ENCODE data around the gene ADAMTS1. TPM values are rescaled to one million over a fixed set of nuclear protein-coding genes. Genes with fewer than 3 reads are reported as not detected.
A peak's percentile ranks its signal among the peaks of the same experiment; 100 is the strongest.

ADAMTS1 gene
- total RNA-seq, 4 donors from 2014 or later = 29.8 to 54.8 (median 44.3) TPM

- DNase-seq = no peak
- 8 to 12% methylated on average over 4 of the region's 4 CpGs for whole genome bisulfite sequencing, 2 donors (ENCODE audit: low coverage in 1 of 2)
Observed at GRCh38 chr21:26849428-26850115, 4.4 kb upstream of the ADAMTS1 start.

GRCh38 chr21:26847921-26848320 lies 2.7 kb upstream of the ADAMTS1 start:
- no peak overlapping the region for H3K27ac ChIP-seq
- H3K27me3 ChIP-seq = peaks cover 63% of the 10 kb centered on the region
- WGBS, 2 donors (ENCODE audit: low coverage in 1 of 2) = 49 to 67% methylated on average over 2 of the region's 2 CpGs
- no peak for DNase-seq
- intact Hi-C loops (cut with DNase I; ENCODE audit: low total_unique reads) = loop anchor here (2.0 kb wide), 1 partner anchor 855 kb away; no protein-coding TSS in a partner anchor
- peaks cover 0 to 50% (median 32%) of the 10 kb centered on the region in 4 donors for H3K4me1 ChIP-seq
- in situ Hi-C loops (cut with MboI; ENCODE audit: low pct_ligation_motif_present in 1 of 4, low pct_unique_long_range_greater_than_20kb in 1 of 4, low sequenced_read_pairs in 3 of 4) = loop anchor here in 2 of 4 donors (5.0 to 25.0 kb wide), 2 partner anchors 854 to 1214 kb away; no protein-coding TSS in a partner anchor
- no peaks in the 10 kb centered on the region for H3K36me3 ChIP-seq
- no peak overlapping the region for H3K4me3 ChIP-seq
- no peak for TF ChIP-seq CTCF (IDR thresholded peaks at IDR 0.05)
- TF ChIP-seq EP300 (IDR thresholded peaks at IDR 0.05; ENCODE audit: low read depth) = no peak
- TF ChIP-seq POLR2A (IDR thresholded peaks at IDR 0.05) = no peak
- TF ChIP-seq POLR2AphosphoS5 (IDR thresholded peaks at IDR 0.05) = no peak
- H3K9me3 ChIP-seq = no peaks in the 10 kb centered on the region

More at GRCh38 chr21:26849428-26850115, 4.4 kb upstream of the ADAMTS1 start:
- H3K36me3 ChIP-seq = no peaks in the 10 kb centered on the region
- intact Hi-C loops (cut with DNase I; ENCODE audit: low total_unique reads) = loop anchor here (5.0 kb wide), 1 partner anchor 1488 kb away; no protein-coding TSS in a partner anchor
- H3K4me1 ChIP-seq = peaks cover 0 to 34% (median 18%) of the 10 kb centered on the region in 4 donors
- no peak overlapping the region for H3K4me3 ChIP-seq
- no peak for TF ChIP-seq POLR2AphosphoS5 (IDR thresholded peaks at IDR 0.05)
- no peak for TF ChIP-seq POLR2A (IDR thresholded peaks at IDR 0.05)
- peak; percentile 48 to 62 (median 53) for TF ChIP-seq CTCF (IDR thresholded peaks at IDR 0.05)
- peaks cover 47% of the 10 kb centered on the region for H3K27me3 ChIP-seq
- in situ Hi-C loops (cut with MboI; ENCODE audit: low pct_ligation_motif_present in 1 of 4, low pct_unique_long_range_greater_than_20kb in 1 of 4, low sequenced_read_pairs in 3 of 4) = loop anchor here (5.0 to 25.0 kb wide), 7 partner anchors 713 to 1898 kb away; no protein-coding TSS in a partner anchor
- H3K9me3 ChIP-seq = no peaks in the 10 kb centered on the region
- H3K27ac ChIP-seq = peak overlapping the region in 1 of 4 donors; percentile 14

- intact Hi-C loops (cut with DNase I; ENCODE audit: low total_unique reads) = loop anchor here (2.0 kb wide), 1 partner anchor 856 kb away; no protein-coding TSS in a partner anchor
- no peaks in the 10 kb centered on the region for H3K9me3 ChIP-seq
- in situ Hi-C loops (cut with MboI; ENCODE audit: low pct_ligation_motif_present in 1 of 4, low pct_unique_long_range_greater_than_20kb in 1 of 4, low sequenced_read_pairs in 3 of 4) = loop anchor here in 2 of 4 donors (5.0 to 25.0 kb wide), 2 partner anchors 855 to 1215 kb away; no protein-coding TSS in a partner anchor
- no peaks in the 10 kb centered on the region for H3K36me3 ChIP-seq
- peak overlapping the region; percentile 81 to 94 (median 92) for H3K27ac ChIP-seq
- peaks cover 0 to 58% (median 36%) of the 10 kb centered on the region in 4 donors for H3K4me1 ChIP-seq
- WGBS, 2 donors (ENCODE audit: low coverage in 1 of 2) = 16 to 29% methylated on average over 7 to 13 of the region's 13 CpGs
- no peak for DNase-seq
- no peak for TF ChIP-seq POLR2A (IDR thresholded peaks at IDR 0.05)
- TF ChIP-seq EP300 (IDR thresholded peaks at IDR 0.05; ENCODE audit: low read depth) = no peak
- TF ChIP-seq POLR2AphosphoS5 (IDR thresholded peaks at IDR 0.05) = no peak
- no peak for TF ChIP-seq CTCF (IDR thresholded peaks at IDR 0.05)
- peak overlapping the region in 3 of 4 donors; percentile 37 to 67 (median 54) for H3K4me3 ChIP-seq
- H3K27me3 ChIP-seq = peaks cover 69% of the 10 kb centered on the region
Observed at GRCh38 chr21:26847002-26847401, 1.8 kb upstream of the ADAMTS1 start.
